ENCODE results near the gene NFATC1.

NFATC1 gene

GRCh38 chr18:79524181-79525078, 128.7 kb downstream of the NFATC1 start:
- DNase-seq: no peak

DNA sequence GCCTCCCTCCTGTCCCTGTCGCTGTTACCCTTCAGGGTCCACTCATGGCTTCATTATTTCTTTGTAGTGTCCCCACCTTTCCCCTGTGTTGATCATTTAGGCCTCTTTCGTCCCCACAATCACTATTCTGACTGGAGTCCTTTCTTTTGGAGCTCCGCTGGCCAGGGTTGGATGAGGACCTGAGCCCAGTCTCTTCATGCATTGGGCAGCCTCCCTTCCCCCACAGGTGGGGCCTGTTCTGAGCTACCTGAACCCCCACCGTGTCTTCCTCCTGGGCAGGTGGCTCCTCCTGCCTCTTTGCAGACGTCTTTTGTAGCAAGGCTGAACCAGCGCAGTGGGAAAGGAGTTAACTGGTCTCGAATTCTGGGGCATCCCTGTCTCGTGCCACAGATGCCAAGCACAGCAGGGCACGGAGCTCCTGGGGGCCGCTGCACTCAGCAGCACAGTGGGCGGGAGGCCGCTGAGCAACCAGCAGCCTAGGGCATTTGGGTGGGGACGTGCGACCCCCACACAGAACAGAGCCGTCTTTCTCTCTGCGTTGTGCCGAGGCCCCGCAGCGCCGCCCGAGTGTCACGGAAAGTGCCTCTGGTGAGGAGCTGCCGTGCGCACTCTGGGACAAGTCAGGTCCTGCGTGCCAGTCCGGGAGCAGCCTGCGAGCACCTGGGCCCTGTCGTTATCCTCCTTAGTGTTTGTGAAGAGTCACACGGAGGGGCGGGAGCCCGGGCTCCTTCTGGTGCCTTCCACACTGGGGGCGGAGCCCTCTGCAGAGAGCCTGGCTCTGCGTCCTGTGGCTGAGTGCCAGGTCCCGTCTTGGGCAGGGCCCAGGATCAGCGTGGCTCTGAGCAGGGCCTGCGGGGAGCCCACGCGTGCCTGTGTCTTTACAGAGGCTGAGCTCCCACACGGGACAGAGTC, 130.1 kb downstream of the NFATC1 start:
- peak; percentile 21 for DNase-seq

- DNase-seq: peak; percentile 29
These were observed 131.0 kb downstream of the NFATC1 start for GRCh38 chr18:79526468-79527460.

- no peak for DNase-seq
These were observed 132.1 kb downstream of the NFATC1 start for GRCh38 chr18:79527656-79528315.

- no peak for DNase-seq
These were observed 132.6 kb downstream of the NFATC1 start for GRCh38 chr18:79528316-79528695.

DNA sequence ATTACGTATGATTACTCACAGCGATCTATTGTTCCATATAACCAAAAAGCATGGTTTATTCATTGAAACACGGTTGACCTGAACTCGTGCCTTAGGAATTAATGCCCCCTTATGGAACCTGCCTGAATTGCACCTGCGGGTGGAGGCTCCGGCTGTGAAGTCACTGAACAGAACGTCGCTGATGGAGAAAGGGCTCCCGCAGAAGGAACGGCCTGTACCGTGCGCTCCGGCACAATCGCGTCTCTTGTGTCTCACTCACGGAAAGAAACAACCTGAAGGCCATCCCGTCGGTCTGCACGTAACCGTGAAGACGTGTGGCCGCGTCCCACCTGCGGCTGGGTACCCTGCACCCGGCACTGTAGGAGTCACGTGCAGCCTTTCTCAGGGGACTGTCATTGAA, 133.1 kb downstream of the NFATC1 start:
- DNase-seq: peak; percentile 62

DNA sequence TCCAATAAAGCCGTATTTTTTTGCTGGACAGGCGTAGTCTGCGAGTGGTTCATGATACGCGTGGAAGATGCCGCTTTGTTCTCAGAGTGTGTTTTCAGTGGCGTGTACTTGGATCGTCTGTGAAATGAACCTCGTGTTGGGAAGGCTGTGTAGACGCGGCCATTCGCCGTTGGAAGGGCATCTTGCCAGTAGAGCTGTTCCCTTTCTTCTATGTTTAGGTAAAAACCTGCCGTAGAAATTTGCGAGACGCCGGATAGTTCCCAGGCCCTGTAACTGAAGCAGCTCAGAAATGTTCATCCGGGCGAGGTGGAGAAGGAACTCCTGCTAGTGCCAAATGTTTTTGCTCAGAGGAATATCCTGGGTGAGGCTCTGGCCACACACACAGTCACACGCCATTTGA, 133.6 kb downstream of the NFATC1 start:
- no peak for DNase-seq

GRCh38 chr18:79529991-79530390, 134.3 kb downstream of the NFATC1 start:
- DNase-seq: no peak

DNA sequence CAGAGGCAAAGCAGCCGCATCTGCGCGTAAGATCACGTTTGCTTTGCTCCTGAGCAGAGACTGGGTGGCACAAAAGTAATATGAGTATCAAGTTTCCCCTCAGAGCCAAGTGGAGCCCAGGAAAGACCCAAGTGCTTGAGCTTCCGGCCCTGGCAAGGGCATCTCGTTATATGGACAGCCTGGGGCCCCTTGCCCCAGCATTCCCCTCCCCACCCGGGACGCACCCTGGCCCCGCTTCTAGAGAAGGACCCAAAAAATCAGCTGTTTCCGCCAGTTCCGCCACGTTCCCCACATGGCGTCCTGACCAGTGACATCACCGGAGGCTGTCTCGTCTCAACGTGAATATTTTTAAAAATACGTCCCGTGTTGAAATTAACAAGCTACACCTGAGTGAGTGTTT, 135.1 kb downstream of the NFATC1 start:
- DNase-seq: no peak

DNA sequence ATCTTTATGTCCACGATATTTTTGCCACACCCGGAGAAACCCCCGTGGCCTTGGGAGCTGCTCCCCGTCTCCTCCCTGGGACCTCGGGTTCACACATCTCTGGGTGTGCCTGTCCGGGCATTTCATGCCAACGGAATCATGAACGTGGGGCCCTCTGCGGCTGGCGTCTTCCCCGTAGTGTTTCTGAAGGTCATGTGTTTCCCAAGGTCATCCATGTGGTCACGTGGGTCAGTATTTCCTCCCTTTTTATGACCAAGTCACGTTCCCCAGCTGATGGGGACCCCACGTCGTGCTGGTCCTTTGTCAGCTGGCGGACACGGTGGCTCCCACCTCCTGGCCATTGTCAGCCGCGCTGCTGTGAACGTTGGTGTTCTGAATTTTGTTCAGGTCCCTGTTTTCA, 135.7 kb downstream of the NFATC1 start:
- DNase-seq: no peak

GRCh38 chr18:79531926-79532312, 136.2 kb downstream of the NFATC1 start:
- no peak for DNase-seq

- no peak for DNase-seq
These were observed 136.7 kb downstream of the NFATC1 start for GRCh38 chr18:79532313-79533007.

DNA sequence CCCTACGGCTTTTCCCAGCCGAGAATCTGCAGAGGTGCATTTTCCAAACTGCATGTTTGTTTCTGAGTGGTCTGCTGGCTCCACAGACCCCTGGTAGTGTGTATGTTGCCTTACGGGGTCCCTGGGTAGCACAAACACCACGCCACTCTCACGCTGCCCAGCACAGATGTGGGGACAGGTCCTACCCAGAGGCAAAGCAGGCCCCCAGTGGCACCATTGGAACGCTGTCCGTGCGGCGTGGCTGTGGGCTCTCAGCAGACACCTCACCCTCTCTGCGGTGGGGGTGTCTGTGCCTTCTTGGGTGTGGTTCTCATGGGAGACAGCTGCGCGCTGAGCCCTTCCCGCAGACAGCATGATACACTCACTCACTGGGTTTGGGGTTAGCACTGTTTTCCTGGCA, 137.4 kb downstream of the NFATC1 start:
- no peak for DNase-seq

- no peak for DNase-seq
These were observed 137.9 kb downstream of the NFATC1 start for GRCh38 chr18:79533591-79533990.

DNA sequence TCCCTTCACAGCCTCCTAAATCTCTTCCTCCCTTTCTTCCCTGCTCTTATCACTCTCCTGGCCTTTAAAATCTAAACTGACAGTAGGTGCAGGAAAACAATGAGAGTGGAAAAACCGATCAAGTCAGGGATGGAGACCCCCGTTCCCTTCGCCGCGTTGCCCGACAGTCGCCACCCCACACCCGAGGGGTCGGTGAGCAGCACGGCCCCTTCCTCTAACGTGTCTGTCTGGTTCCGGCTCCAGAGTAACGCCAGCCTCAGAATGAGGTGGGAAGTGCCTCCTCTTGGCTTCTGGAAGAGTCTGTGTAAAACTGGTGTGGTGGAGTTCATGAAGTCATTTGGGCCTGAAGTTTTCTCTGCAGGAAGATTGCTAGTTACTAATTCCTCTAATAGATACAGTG, 138.6 kb downstream of the NFATC1 start:
- DNase-seq: no peak

DNA sequence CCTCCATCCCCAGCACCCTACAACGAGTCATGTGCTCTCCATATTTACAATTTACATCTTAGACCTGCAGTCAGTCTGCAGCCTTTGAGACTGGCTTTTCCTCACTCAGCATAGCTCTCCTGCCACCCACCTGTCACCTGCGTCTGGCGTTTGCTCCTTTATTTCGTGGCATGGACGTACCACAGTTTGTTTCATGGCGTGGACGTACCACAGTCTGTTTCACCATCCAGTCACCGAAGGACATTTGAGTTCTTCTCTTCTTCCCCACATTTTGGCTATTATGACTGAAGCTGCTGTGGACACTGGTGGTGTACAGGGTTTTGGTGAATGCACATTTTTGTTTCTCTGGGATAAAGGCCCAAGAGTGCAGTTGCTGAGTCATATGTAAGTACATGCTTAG, 142.0 kb downstream of the NFATC1 start:
- no peak for DNase-seq

DNA sequence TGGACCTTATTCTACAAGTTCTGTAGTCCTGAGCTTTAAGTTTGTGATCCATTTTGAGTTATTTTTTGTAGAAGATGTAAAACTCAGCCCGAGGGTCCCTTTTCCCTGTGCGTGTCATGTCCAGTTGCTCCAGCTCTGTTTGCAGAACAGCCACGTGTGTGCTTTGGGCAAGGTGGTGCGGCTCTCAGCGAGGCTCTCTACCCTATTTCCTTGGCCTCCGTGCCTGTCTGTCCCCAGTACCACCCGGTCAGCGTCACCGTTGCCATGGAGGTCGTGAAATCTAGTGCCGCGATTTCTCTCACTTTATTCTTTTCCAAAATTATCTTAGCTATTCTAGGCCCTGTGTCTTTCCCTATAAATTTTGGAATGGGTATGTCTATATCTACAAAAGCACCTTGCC, 142.9 kb downstream of the NFATC1 start:
- DNase-seq: no peak

DNA sequence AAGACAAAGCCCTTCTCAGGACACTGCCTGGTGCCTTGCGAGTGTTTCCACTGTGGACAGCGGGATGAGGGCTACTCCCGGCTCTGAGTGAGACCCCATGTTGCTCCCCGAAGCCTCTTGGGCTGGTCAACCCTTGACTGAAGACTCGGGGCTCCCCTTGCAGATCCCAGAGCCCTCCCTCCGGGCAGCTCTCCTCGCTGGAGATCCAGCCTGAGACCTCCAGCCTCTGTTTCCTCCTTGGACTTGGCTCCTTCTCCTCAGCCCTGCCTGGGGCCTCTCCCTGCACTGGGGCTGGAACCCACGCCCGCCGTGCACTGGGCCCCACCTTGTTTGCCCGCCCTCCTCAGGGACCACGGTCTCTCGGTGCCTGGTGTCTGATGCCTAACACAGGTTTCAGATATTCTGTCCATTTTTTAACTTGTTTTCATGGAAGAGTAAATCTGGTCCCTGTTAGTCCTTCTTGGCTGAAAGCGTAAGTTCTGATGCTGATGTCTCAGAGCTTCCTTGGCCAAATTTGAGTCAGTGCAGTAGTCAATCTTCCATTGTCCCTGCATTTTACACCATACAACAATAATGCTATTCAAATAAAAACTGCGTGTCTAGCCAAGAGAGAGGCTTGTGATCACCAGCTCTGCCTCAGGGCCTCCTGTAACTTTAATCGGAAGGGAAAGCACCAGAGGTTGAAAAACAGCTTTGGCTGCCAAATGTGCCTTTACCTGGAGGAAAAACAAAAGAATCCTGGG, 144.6 kb downstream of the NFATC1 start:
- no peak for DNase-seq

DNA sequence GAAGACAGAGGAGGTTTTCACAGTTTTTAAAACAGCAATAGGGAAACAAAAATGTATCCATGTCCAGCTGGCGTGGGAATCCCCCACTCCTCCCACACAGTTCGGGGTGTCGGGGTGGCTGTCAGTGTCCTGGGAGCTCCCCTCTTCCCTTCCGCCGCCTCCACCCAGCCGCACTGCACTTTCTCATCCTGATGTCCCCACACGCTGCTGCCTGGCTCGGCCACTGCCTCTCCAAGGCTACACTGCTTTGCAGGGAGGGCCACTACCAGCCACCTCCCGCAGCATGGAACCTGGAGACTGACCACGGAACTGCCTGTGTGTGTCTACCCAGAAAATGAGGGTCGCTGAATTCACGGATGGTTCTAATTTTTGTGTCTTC, 145.2 kb downstream of the NFATC1 start:
- no peak for DNase-seq

DNA sequence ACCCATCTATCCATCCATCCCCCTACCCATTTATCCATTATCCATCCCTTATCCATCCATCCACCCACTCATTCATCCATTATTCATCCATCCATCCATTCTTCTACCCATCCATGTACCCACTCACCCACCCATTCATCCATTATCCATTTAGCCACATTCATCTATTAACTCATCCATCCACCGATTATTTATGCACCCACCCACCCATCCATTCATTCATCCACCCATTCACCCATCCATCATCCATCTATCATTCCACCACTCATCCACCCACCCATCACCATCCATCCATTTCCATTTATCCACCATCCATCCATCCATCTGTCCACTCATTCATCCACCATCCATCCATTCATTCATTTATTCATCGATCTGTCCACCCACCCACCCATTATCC, 146.5 kb downstream of the NFATC1 start:
- no peak for DNase-seq

Measured in fibroblast of skin of right biceps (primary cell).